HG03097 (cell line): ENCODE results near the gene APOBEC3B.
"Not testable (repeated sequence)": the region's sequence is repeated elsewhere in the genome, so short reads cannot be mapped to it uniquely, and the experiment has no call there.

ENCODE experiments used
- ATAC-seq: cut with Tn5 transposase; IDR thresholded peaks from one replicate; pipeline ENCODE4 v1.9.1; 2021; ENCODE audit not compliant: unreplicated experiment, low FRiP score

Gene APOBEC3B

DNA sequence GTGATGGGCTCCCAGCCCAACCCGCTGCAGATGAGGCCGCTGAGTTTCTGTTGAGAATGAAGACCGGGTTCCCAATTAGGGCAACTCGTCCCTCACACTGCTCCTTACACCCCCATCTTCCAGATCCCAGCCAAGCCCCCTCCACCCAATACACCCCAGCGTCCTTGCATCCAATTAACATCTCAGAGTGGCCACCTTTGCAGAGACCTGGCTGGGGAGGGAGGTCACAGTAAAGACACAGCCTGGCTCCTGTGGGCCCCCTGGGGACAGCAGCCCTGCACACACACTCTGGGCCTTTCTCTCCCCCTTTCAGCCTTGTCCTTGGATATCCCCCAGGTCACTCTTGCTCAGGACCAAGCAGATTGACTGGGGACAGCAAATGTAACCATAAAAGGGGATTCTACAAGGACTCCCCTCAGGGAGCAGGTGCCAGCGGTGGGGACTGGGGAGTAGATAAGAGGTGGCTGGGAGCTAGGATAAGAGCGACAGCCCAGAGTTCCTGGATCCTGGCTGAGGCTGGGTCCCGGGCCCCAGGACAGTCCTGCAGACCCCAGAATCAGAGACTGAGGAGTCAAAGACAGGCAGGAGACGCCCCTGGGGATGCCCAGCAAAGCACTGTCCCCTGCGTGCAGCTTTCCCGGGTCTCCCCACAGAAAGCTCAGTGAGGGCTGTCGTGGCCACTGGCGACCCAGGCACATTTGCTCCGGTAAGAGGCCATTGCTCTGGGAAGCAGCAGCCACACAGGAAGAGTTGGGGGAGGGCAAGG is 16.4 kb upstream of the APOBEC3B start:
- ATAC-seq, result no peak

DNA sequence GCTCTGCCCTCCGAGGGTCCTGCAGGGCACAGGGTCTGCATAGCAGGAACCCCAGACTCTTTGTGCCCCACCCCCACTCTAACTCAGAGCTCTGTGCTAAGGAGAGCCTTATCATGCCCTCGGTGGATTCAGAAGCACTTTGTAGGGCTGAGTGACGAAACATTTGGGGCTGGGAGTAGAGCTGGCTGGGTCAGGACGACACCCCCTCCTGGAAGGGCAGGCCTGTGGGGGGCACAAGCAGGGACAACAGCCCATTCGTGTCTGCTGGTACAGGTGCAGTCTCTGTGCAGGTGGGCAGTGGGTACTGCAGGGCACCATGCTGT is 15.8 kb upstream of the APOBEC3B start:
- no peak for ATAC-seq

DNA sequence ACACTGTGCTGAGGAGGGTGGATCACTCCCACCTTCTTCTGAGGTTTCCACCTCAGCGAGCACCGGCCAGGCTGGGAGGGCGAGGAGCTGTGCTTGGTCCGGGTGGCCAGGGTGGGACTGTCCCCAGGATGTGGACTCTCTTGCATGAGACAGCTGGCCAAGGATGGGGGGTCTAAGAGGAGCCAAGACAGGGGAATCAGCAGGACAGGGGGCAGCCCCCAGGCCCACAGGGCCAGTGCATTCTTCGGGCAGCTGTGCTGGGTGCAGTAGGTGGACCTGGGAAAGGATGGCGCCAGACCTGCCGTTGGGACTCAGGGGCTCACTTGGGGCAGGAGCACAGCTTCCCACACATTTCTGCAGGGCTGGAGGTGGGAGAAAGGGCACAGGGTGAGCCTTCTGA is 15.2 kb upstream of the APOBEC3B start:
- no peak for ATAC-seq

DNA sequence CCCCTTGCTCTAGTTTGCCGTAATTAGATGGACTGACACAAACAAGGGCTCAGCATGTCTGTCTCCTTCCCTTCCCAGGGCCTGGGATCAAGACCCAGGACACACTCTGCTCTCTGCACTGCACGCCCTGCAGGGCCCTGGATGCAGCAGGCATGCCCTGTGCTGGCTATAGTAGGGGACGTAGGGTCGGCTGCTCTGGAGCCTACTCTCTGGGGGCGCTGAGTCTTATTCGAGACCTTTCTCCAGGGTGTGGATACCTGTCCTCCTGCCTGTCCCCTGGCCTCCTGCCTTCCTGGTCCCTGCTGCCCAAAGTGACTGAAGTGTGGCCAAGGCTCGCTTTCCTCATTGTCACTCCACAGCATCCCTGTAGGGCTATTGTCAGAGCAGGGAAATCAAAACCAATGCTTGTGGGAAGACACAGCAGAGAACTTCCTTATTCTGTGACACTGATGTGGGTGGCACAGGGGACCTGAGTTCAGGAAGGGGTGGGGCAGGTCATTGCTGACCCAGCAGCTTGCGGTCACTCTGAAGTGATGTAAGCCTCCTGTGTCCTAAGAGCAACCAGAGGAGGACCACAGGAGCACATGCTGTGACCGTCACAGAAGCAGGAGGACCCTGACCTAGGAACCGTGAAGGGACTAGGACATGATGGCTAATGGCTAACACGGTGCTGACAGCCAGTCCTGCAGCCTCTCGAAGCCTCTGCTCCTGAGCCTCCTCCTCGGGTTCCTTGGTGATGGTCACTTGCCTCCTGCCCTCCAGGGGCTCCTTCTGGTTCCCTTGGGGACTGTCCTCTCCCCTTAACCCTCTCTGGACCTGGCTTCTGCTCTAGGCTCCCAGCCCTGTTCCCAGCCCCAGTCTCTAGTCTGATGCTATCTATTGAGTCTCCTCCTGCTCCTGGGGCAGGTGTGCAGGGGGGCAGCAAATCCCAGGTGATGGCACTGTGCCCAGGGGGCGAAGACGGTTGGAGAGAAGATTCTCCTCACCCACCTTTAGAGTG is 14.4 kb upstream of the APOBEC3B start:
- no peak for ATAC-seq

DNA sequence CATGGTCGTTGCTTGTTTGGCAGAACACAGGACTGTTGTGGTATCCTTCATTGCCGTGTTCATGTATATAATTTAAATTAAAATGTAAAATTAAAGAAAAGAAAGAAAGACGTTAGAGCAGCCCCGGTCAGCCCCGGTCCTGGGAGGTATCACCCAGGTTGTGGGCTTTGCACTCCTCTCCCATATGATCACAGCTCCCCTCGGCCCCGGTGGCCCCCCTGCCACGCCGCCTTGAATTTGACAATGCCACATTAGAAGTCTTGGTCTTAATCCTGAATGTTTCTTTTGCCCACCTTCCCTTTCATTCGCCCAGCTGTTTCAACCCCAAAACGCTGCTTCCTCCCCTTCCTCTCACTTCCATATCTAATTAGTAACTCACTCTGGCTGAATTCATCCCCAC is 13.3 kb upstream of the APOBEC3B start:
- no peak for ATAC-seq

DNA sequence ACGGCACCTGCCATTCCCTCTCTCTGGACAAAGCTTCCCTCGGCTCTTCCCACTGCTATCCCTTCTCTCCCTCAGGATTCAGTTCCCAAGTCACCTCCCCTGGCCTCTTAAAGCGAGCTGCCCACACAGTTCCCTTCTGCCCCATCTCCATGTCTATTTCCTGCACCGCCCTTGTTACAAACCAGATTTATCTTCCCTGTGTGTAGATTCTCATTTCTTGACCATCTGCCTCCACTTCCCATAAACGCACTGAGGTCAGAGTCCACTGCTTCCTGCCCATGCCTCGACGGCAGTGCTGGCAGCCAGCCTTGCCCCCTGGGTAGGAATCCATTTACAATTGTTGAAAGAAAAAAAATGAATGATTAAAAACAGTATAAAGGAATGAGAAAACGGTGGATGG is 11.6 kb upstream of the APOBEC3B start:
- no peak for ATAC-seq

DNA sequence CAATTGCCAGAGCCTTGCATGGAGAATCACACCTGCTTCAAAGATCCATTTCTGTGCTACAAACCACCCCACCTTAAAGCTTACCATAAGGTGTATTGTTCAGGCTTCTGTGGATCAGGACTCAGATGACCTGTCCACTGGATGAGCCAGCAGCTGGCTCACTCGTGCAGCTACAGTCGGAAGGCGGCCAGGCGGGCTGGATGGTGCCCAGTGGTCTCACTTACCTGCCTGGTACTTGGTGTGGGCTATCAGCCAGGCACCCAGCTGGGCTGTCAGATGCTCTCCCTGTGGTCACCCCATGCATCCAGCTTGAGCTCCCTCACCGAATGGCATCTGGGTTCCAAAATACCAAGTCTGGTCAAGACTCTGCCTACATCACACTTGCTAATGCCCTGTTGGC is 10.9 kb upstream of the APOBEC3B start:
- no peak for ATAC-seq

DNA sequence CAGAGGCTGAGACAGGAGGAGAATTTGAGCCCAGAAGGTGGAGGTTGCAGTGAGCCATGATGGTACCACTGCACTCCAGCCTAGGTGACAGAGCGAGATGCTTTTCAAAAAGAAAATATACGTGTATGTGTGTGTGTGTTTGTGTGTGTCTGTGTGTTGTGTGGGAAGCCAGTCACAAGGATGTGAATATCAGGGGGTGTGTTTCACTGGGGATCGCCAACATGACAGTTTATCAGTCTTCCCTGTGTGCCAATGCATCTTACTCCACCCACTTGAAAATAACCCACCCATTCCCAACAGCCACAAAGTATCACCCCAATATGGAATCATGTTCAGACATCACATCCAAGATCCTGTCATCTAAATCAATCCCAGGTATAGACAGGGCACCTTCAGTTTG is 10.4 kb upstream of the APOBEC3B start:
- ATAC-seq, result no peak

DNA sequence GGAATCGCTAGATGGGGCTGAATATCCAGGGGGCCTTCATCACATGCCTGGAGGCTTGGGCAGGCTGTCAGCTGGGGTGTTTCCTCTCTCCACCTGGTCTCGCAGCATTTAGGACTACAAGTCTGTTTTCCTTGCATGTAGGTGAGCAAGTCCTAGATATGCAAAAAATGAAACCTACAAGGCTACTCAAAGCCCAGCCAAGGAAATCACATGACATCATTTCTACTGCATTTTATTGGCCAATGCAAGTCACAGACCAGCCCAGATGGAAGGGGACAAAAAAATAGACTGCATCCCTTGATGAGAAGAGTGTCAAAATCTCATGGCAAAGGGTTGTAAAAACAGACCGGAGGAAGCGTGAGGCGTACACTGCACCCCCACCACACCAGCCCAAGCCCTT is 9.6 kb upstream of the APOBEC3B start:
- no peak for ATAC-seq

DNA sequence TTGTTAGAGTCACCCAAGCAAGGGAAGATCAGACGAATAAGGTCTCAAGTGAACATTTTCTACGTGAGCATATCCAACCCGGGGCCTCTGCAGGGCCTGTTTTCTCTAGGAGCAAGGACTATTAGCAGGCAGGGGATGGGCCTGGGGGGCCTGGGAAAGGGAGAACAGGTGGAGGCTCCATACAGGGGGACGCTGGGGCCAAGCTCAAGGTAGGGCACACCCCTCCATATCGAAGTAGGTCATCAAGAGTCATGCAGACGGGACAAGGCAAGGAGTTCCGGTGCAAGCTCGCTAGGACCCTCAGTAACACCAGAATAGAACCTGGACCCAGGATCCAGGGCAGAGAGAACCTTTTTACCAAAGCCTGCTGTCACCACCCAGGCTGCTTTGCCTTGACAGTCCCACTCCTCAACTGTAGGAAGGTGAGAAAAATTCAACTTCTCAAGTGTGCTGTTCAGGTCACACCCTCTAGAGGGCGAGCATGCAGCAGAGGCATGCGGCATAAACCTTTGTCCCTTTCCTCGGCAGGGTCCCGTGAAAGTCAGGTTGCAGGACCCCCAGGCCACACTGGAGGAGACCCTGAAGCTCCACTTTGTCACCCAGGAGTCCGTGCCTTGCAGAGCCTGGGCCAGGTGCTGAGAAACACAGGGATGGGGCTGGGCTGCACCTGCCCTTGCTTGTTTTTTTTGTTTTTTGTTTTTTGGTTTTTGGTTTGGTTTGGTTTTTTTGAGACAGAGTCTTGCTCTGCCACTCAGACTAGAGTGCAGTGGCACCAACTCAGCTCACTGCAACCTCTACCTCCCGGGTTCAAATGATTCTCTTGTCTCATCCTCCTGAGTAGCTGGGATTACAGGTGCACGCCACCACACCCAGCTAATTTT is 8.6 kb upstream of the APOBEC3B start:
- no peak for ATAC-seq

DNA sequence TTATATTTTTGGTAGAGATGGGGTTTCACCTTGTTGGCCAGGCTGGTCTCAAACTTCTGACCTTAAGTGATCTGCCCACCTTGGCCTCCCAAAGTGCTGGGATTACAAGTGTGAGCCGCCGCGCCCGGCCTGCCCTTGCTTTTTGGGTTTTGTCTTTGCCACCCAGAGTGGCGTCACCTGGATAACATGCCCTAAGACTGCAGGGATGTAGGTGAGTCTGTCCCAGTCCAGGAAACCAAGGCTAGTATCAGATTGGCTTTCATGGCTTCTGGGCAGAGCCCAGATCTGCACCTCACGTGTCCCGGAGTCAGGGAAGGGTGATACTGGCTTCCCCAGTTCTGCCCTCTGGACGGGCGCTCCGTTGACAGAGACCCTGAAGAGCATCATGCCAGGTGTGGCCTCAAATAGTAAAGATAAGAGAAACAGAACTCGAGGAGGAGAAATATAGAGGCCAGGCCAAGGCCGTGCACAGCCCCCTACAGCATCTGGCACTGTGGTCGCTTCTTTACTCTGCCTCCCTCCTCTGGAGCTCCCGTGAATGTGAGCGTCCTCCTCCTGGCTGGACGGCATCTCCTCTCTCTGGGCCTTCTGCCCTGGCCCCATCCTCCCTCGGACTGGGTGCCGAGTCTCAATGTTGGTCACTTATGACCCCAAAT is 7.8 kb upstream of the APOBEC3B start:
- no peak for ATAC-seq

DNA sequence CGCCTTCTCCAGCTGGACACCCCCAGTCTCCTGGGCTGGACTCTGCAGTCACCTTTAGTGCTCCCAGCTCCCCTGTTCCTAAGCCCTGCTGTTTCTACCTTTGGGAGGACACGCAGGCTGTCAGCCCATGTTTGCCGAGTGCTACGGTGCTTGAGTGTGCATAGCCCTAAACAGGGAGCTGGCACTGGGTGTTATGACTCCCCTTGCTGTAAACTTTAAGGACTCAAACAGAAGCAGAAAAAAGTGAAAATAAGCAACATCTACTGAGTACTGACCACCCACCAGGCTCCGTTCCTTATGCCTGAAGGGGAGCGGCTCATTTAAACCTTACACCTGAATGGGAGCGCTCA is 7.3 kb upstream of the APOBEC3B start:
- ATAC-seq, result no peak

DNA sequence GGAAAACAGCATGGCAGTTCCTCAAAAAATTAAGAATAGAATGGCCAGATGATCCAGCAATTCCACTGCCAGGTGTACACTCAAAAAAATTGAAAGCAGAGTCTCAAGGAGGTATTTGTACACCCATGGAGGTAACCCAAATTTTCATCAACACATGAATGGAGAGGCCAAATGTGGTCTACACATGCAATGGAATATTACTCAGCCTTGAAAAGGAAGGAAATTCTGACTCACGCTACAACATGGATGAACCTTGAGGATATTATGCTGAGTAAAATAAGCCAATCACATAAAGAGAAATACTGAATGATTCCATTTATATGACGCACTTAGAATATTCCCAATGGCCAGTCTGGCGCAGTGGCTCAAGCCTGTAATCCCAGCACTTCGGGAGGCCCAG is 4.9 kb upstream of the APOBEC3B start:
- not testable (repeated sequence) for ATAC-seq

DNA sequence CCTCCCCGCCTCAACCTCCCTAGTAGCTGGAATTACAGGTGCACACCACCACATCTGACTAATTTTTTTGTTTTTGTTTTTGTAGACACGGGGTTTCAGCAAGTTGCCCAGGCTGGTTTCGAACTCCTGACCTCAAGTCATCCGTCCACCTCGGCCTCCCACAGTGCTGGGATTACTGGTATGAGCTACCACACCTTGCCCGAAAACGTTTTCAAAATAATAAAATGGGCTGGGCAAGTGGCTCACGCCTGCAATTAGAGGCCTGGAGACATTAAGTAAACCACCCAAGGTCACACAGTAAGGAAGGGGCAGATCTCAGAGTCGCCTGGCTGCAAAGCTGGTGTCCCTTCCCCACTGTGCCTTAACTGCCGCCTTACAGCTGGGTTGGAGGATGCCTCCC is 1.6 kb upstream of the APOBEC3B start:
- ATAC-seq, result not testable (repeated sequence)

DNA sequence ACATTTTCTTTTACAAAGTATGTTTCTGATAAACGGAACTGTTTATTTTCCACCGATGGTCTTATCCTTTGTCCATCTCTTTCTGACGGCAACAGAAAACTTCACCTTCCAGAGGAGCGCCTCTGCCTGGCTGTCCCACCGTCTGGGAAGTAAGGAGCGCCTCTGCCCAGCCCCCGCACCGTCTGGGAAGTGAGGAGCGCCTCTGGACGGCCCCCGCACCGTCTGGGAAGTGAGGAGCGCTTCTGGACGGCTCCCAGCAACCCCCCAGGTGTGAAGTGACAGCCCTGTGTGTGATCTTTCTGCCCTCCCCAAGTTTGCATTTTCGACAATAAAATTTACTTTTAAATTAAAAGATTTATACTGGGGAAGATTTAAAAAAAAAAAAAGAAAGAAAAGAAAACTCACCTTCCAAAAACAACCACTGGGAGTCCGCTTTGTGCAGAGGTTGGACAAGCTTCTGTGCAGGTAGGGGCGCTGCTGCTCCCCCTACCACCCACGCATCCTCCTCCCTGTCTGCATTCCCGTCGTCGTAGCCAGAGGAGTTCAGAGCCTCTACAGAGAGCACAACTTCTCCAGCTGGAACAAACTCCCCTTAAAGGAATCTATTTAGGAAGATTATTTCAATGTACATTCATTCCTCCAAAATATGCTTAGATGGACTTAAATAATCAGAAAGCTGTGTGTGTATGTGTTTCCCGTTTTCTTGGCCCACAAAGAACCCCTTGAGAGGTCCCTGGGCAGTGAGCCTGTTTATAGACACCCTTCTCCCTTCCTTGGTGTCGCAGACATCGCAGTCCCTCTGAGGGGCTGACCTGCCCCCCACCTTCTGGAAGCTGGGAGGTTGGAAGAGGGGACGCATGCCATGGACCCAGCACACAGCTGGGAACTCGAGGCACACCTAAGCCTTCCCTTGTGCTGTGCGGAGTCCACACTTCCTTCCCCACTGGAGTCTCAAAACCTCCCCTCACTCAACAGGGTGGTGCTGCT is 849 bp upstream of the APOBEC3B start:
- no peak for ATAC-seq

DNA sequence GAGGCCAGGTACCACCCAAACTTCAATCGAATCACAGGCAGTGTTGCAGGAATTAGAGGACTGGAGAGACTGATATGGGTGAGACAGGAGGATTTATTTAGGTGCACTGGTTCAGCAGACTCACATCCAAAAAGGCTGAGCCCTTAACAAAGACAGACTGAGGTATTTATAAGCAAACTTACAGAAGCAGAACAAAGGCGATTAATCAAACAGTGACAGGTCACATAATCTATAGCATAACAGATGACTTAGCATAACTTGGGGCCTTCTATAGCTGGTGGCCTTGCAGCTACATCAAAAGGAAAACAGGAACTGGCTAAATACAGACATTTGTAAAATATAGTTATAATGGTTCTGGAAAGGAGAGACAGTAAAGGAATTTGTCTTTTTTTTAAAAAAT is 2.1 kb downstream of the APOBEC3B start:
- ATAC-seq, result no peak

DNA sequence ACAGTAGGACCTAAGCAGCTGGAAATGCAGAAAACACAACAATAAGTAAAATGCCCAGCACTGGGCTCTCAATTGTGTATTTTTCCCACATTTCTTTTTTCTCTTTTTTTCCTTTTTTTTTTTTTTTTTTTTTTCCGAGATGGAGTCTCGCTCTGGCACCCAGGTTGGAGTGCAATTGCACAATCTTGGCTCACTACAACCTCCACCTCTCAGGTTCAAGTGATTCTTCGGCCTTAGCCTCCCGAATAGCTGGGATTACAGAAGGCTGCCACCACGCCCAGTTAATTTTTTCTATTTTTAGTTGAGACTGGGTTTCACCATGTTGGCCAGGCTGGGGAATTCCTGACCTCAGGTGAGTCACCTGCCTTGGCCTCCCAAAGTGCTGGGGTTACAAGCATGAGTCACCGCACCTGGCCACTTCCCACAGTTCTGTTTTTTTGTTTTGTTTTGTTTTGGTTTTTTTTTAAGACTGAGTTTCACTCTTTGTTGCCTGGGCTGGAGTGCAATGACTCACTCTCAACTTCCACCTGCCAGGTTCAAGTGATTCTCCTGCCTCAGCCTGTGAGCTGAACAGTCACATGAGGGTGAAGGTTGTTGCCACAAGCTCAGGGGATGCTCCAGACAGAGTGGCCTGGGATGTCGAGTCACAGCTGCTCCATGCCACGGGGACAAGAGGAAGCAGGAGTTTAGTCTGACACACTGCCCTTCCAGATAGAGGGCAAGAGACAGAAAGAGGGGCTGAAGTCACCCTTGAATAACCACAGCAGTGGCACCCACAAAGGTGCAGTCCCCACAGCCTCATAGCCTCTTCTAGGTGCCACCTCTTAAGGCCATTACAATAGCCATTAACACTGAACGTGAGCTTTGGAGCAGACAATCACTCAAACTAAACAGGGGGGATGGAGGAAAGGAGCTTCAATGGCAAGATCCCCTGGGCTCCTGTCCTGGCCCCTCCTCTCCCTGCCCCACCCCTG is 2.9 kb downstream of the APOBEC3B start:
- peak; percentile 65 for ATAC-seq

DNA sequence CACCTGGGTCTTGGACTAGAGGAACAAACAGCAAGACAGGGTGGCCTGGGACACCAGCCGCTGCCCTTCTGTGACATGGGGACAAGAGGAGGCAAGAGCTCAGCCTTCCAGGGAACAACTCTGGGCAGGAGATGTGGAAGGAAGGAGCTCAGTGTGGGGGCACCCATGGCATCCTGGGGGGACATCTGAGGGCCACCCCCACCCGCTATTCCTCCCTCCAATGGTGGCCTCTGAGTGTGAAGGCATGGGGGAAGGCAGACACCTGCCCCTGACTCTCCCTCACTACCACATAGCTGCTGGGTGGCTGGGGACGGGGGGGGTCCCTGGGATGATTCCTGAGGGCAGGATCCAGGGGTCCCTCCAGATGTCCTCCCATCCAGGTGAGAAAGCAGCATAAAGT is 4.5 kb downstream of the APOBEC3B start:
- ATAC-seq, result no peak
